ENCODE results near the gene ABCC8. TPM values are rescaled to one million over a fixed set of nuclear protein-coding genes. Genes with fewer than 3 reads are reported as not detected.

Gene ABCC8
- total RNA-seq, 1 experiment from 2014 or later = not detected

GRCh38 chr11:17505146-17505545 lies 28.5 kb upstream of the ABCC8 start:
- no peak overlapping the region for H3K27ac ChIP-seq
- no peaks in the 10 kb centered on the region for H3K9me3 ChIP-seq (ENCODE audit: insufficient read depth, low read depth)
- H3F3A ChIP-seq (ENCODE audit: insufficient read depth, low read depth) = no peaks in the 10 kb centered on the region
- no peaks in the 10 kb centered on the region for H3K79me2 ChIP-seq (ENCODE audit: low read depth)
- intact Hi-C loops (cut with micrococcal nuclease; ENCODE audit: unreplicated experiment) = loop anchor here (10.0 kb wide), 1 partner anchor 720 kb away; no protein-coding TSS in a partner anchor
- TF ChIP-seq CTCF (conservative IDR thresholded peaks at IDR 0.05) = no peak
- TF ChIP-seq EZH2 (IDR thresholded peaks at IDR 0.05; ENCODE audit: low read depth) = no peak
- H3K27me3 ChIP-seq (ENCODE audit: insufficient read depth, low read depth) = peaks cover 56% of the 10 kb centered on the region
- H3K4me2 ChIP-seq = no peak overlapping the region
- BruUV-seq (replicated peaks) = no TSS peak
- H2AFZ ChIP-seq = no peak overlapping the region
- ChIA-PET POLR2A (ENCODE audit: unreplicated experiment) (no interaction called here), CTCF (no interaction called here)
- H3K36me3 ChIP-seq (ENCODE audit: low read depth) = no peaks in the 10 kb centered on the region
- DNase-seq = no peak
- H3K4me3 ChIP-seq = no peak overlapping the region
- no peaks in the 10 kb centered on the region for H4K20me1 ChIP-seq (ENCODE audit: insufficient read depth)
- no peaks in the 10 kb centered on the region for H3K9me2 ChIP-seq (ENCODE audit: insufficient read depth)
- H3K4me1 ChIP-seq (replicated peaks; ENCODE audit: insufficient read depth) = no peaks in the 10 kb centered on the region

- no TSS peak for BruUV-seq (replicated peaks)
- Histone ChIP-seq H3K4me2 (no peak overlapping the region), H3K4me3 (no peak overlapping the region), H3K9me3 (ENCODE audit: insufficient read depth, low read depth) (no peaks in the 10 kb centered on the region), H3K9me2 (ENCODE audit: insufficient read depth) (no peaks in the 10 kb centered on the region), H4K20me1 (ENCODE audit: insufficient read depth) (no peaks in the 10 kb centered on the region), H3K79me2 (ENCODE audit: low read depth) (no peaks in the 10 kb centered on the region), H3K36me3 (ENCODE audit: low read depth) (no peaks in the 10 kb centered on the region), H3K27ac (no peak overlapping the region), H2AFZ (no peak overlapping the region), H3F3A (ENCODE audit: insufficient read depth, low read depth) (no peaks in the 10 kb centered on the region), H3K27me3 (ENCODE audit: insufficient read depth, low read depth) (peaks cover 58% of the 10 kb centered on the region), H3K4me1 (replicated peaks; ENCODE audit: insufficient read depth) (no peaks in the 10 kb centered on the region)
- CTCF ChIA-PET = interaction anchor here (0.9 kb wide), 1 partner anchor 121 kb away, joined by 6 read pairs; no protein-coding TSS in a partner anchor
- POLR2A ChIA-PET (ENCODE audit: unreplicated experiment) = no interaction called here
- intact Hi-C loops (cut with micrococcal nuclease; ENCODE audit: unreplicated experiment) = loop anchor here (1.0 to 10.0 kb wide), 3 partner anchors 118 to 720 kb away; no protein-coding TSS in a partner anchor
- TF ChIP-seq EZH2 (IDR thresholded peaks at IDR 0.05; ENCODE audit: low read depth) (no peak), CTCF (conservative IDR thresholded peaks at IDR 0.05) (peak; percentile 92)
- peak; percentile 53 to 79 for DNase-seq
These were observed 27.9 kb upstream of the ABCC8 start for GRCh38 chr11:17504330-17505107.

- H3K36me3 ChIP-seq (ENCODE audit: low read depth) = no peaks in the 10 kb centered on the region
These were observed 26.0 kb upstream of the ABCC8 start for GRCh38 chr11:17502630-17503029.

More at GRCh38 chr11:17502630-17503029, 26.0 kb upstream of the ABCC8 start:
- H3K79me2 ChIP-seq (ENCODE audit: low read depth) = no peaks in the 10 kb centered on the region
- H3K27ac ChIP-seq = no peak overlapping the region
- no peaks in the 10 kb centered on the region for H3K4me1 ChIP-seq (replicated peaks; ENCODE audit: insufficient read depth)
- CTCF ChIA-PET = interaction anchor here (0.6 kb wide), 1 partner anchor 301 kb away, joined by 5 read pairs; no protein-coding TSS in a partner anchor
- H3K4me2 ChIP-seq = no peak overlapping the region
- H3K4me3 ChIP-seq = no peak overlapping the region
- DNase-seq = no peak
- peaks cover 44% of the 10 kb centered on the region for H3K27me3 ChIP-seq (ENCODE audit: insufficient read depth, low read depth)
- TF ChIP-seq EZH2 (IDR thresholded peaks at IDR 0.05; ENCODE audit: low read depth) (no peak), CTCF (conservative IDR thresholded peaks at IDR 0.05) (no peak)
- no peaks in the 10 kb centered on the region for H3F3A ChIP-seq (ENCODE audit: insufficient read depth, low read depth)
- H4K20me1 ChIP-seq (ENCODE audit: insufficient read depth) = no peaks in the 10 kb centered on the region
- no peaks in the 10 kb centered on the region for H3K9me2 ChIP-seq (ENCODE audit: insufficient read depth)
- no peak overlapping the region for H2AFZ ChIP-seq
- BruUV-seq (replicated peaks) = no TSS peak
- intact Hi-C loops (cut with micrococcal nuclease; ENCODE audit: unreplicated experiment) = loop anchor here (10.0 kb wide), 1 partner anchor 718 kb away; no protein-coding TSS in a partner anchor
- POLR2A ChIA-PET (ENCODE audit: unreplicated experiment) = no interaction called here
- no peaks in the 10 kb centered on the region for H3K9me3 ChIP-seq (ENCODE audit: insufficient read depth, low read depth)
